Ovary (tissue), 3 donors: Measurements from ENCODE around the gene ATG2B.

Source experiments
- CTCF ChIP-seq, 3 donors: fragments of 450-650 bp in 2 of 3; fragments of 200-600 bp in 1 of 3; IDR thresholded peaks; one replicate each; pipeline versions ENCODE4 v1.5.1 to v1.8.0; 2016 to 2022; ENCODE audit warnings: antibody characterized with exemption in 3 of 3, mild to moderate bottlenecking in 1 of 3
- EP300 ChIP-seq: sonication (generic); formaldehyde crosslinking; IDR thresholded peaks from one replicate; pipeline ENCODE4 v1.6.1; 2017; ENCODE audit warnings: antibody characterized with exemption
- POLR2A ChIP-seq: fragments of 450-650 bp; IDR thresholded peaks from one replicate; pipeline ENCODE4 v1.6.1; 2017; ENCODE audit warnings: antibody characterized with exemption, mild to moderate bottlenecking, moderate library complexity
- donor health status: DM: no; HTN: no; CAD: no.

- TF ChIP-seq POLR2A, result no peak
- TF ChIP-seq CTCF (IDR thresholded peaks at IDR 0.05), result no peak
- no peak for TF ChIP-seq EP300
These were observed 35.3 kb upstream of the ATG2B start for GRCh38 chr14:96398432-96398831.
